Ishikawa (cell line): Measurements from ENCODE around the gene RAB3D.

Experiments
- CEBPB ChIP-seq: IDR thresholded peaks from 2 replicates; pipeline ENCODE4 v1.6.1; 2012
- CREB1 ChIP-seq: IDR thresholded peaks from 2 replicates; pipeline ENCODE4 v1.6.1; 2012; ENCODE audit warnings: low read depth
- EGR1 ChIP-seq: IDR thresholded peaks from 2 replicates; pipeline ENCODE4 v1.6.1; 2012
- EP300 ChIP-seq: IDR thresholded peaks from 2 replicates; pipeline ENCODE4 v1.6.1; 2012; ENCODE audit warnings: borderline replicate concordance
- FOXM1 ChIP-seq: IDR thresholded peaks from 2 replicates; pipeline ENCODE4 v1.6.1; 2012; ENCODE audit warnings: low read depth, borderline replicate concordance
- MAX ChIP-seq: IDR thresholded peaks from 2 replicates; pipeline ENCODE4 v1.6.1; 2012
- NFIC ChIP-seq: IDR thresholded peaks from 2 replicates; pipeline ENCODE4 v1.6.1; 2012
- RAD21 ChIP-seq: IDR thresholded peaks from 2 replicates; pipeline ENCODE4 v1.6.1; 2012; ENCODE audit warnings: low read depth
- REST ChIP-seq: IDR thresholded peaks from 2 replicates; pipeline ENCODE4 v1.6.1; 2012; ENCODE audit warnings: low read depth, mild to moderate bottlenecking
- TAF1 ChIP-seq: IDR thresholded peaks from 2 replicates; pipeline ENCODE4 v1.6.1; 2012; ENCODE audit warnings: low read depth, mild to moderate bottlenecking
- TCF12 ChIP-seq: IDR thresholded peaks from 2 replicates; pipeline ENCODE4 v1.6.1; 2012; ENCODE audit warnings: low read depth
- TEAD4 ChIP-seq: IDR thresholded peaks from 2 replicates; pipeline ENCODE4 v1.6.1; 2012
- USF1 ChIP-seq: IDR thresholded peaks from 2 replicates; pipeline ENCODE4 v1.6.1; 2012
- YY1 ChIP-seq: IDR thresholded peaks from 2 replicates; pipeline ENCODE4 v1.6.1; 2012; ENCODE audit warnings: low read depth
- ZBTB7A ChIP-seq: IDR thresholded peaks from 2 replicates; pipeline ENCODE4 v1.6.1; 2012; ENCODE audit warnings: low read depth

The RAB3D gene

GRCh38 chr19:11339254-11340098 lies at the start of gene RAB3D:
RAB3D (minus strand) TSS chr19:11339657; CDS start chr19:11337399, 2,258 bp downstream.
- TF ChIP-seq USF1, result no peak
- TF ChIP-seq TCF12, result 0 out of 2 replicates have a peak, but pooled peaks have one; percentile 36
- no peak for TF ChIP-seq EGR1
- no peak for TF ChIP-seq CEBPB
- no peak for TF ChIP-seq MAX
- no peak for TF ChIP-seq REST
- peak; percentile 41; the same call in 1 of the 2 replicates for TF ChIP-seq TAF1
- TF ChIP-seq ZBTB7A, result peak; percentile 92; the same call in 1 of the 2 replicates
- no peak for TF ChIP-seq YY1
- TF ChIP-seq EP300, result no peak
- TF ChIP-seq FOXM1, result no peak

- no peak for TF ChIP-seq YY1
- TF ChIP-seq ZBTB7A, result no peak
- no peak for TF ChIP-seq TCF12
- no peak for TF ChIP-seq FOXM1
- no peak for TF ChIP-seq MAX
- no peak for TF ChIP-seq NFIC
- no peak for TF ChIP-seq TEAD4
- no peak for TF ChIP-seq TAF1
- no peak for TF ChIP-seq EGR1
- TF ChIP-seq EP300, result no peak
- no peak for TF ChIP-seq USF1
- TF ChIP-seq CEBPB, result no peak
- no peak for TF ChIP-seq CREB1
- no peak for TF ChIP-seq RAD21
- no peak for TF ChIP-seq REST
Measured at GRCh38 chr19:11387162-11388034, 47.9 kb upstream of the RAB3D start.

GRCh38 chr19:11384778-11385129 lies 45.3 kb upstream of the RAB3D start:
- TF ChIP-seq EGR1 (no peak), YY1 (no peak)

GRCh38 chr19:11383706-11384048 lies 44.2 kb upstream of the RAB3D start:
- TF ChIP-seq CREB1 (no peak), USF1 (no peak), NFIC (no peak), CEBPB (no peak), MAX (no peak), YY1 (no peak), TCF12 (no peak), RAD21 (no peak)
